Measurements from ENCODE around the gene CLSTN1. TPM values are rescaled to one million over a fixed set of nuclear protein-coding genes. Genes with fewer than 3 reads are reported as not detected.

The CLSTN1 gene
- total RNA-seq, 1 donor from 2014 or later = 127 TPM

- H3K27me3 Mint-ChIP-seq (ENCODE audit: low read depth) = no peaks in the 10 kb centered on the region
- TF ChIP-seq CTCF (IDR thresholded peaks at IDR 0.05; ENCODE audit: unreplicated experiment) = no peak
- no peaks in the 10 kb centered on the region for H3K4me1 Mint-ChIP-seq
- DNase-seq (ENCODE audit: low spot score in 2 of 2, unreplicated experiment in 2 of 2) = no peak
- H3K36me3 Mint-ChIP-seq = peaks cover 57% of the 10 kb centered on the region
- no peak overlapping the region for H3K4me3 Mint-ChIP-seq
- no peak overlapping the region for H3K27ac Mint-ChIP-seq
- H3K9me3 Mint-ChIP-seq = peaks cover 5% of the 10 kb centered on the region
Observed at GRCh38 chr1:9731561-9731960, 92.2 kb downstream of the CLSTN1 start.

- H3K27ac Mint-ChIP-seq = no peak overlapping the region
- H3K4me3 Mint-ChIP-seq = no peak overlapping the region
- peaks cover 5% of the 10 kb centered on the region for H3K9me3 Mint-ChIP-seq
- DNase-seq (ENCODE audit: low spot score in 2 of 2, unreplicated experiment in 2 of 2) = no peak
- H3K4me1 Mint-ChIP-seq = no peaks in the 10 kb centered on the region
- peaks cover 57% of the 10 kb centered on the region for H3K36me3 Mint-ChIP-seq
- no peak for TF ChIP-seq CTCF (IDR thresholded peaks at IDR 0.05; ENCODE audit: unreplicated experiment)
- no peaks in the 10 kb centered on the region for H3K27me3 Mint-ChIP-seq (ENCODE audit: low read depth)
Observed at GRCh38 chr1:9731051-9731537, 92.7 kb downstream of the CLSTN1 start.

GRCh38 chr1:9730096-9730901 lies 93.5 kb downstream of the CLSTN1 start:
- H3K36me3 Mint-ChIP-seq = peaks cover 56% of the 10 kb centered on the region
- H3K27ac Mint-ChIP-seq = no peak overlapping the region
- H3K27me3 Mint-ChIP-seq (ENCODE audit: low read depth) = no peaks in the 10 kb centered on the region
- no peak for TF ChIP-seq CTCF (IDR thresholded peaks at IDR 0.05; ENCODE audit: unreplicated experiment)
- no peaks in the 10 kb centered on the region for H3K4me1 Mint-ChIP-seq
- H3K9me3 Mint-ChIP-seq = peaks cover 5% of the 10 kb centered on the region
- H3K4me3 Mint-ChIP-seq = no peak overlapping the region
- no peak for DNase-seq (ENCODE audit: low spot score in 2 of 2, unreplicated experiment in 2 of 2)

GRCh38 chr1:9729523-9729922 lies 94.2 kb downstream of the CLSTN1 start:
- H3K36me3 Mint-ChIP-seq = peaks cover 53% of the 10 kb centered on the region
- H3K9me3 Mint-ChIP-seq = peaks cover 5% of the 10 kb centered on the region
- TF ChIP-seq CTCF (IDR thresholded peaks at IDR 0.05; ENCODE audit: unreplicated experiment) = no peak
- no peaks in the 10 kb centered on the region for H3K27me3 Mint-ChIP-seq (ENCODE audit: low read depth)
- no peak overlapping the region for H3K4me3 Mint-ChIP-seq
- no peak for DNase-seq (ENCODE audit: low spot score in 2 of 2, unreplicated experiment in 2 of 2)
- no peak overlapping the region for H3K27ac Mint-ChIP-seq
- no peaks in the 10 kb centered on the region for H3K4me1 Mint-ChIP-seq

- peaks cover 3% of the 10 kb centered on the region for H3K9me3 Mint-ChIP-seq
- TF ChIP-seq CTCF (IDR thresholded peaks at IDR 0.05; ENCODE audit: unreplicated experiment) = no peak
- peaks cover 47% of the 10 kb centered on the region for H3K36me3 Mint-ChIP-seq
- no peak overlapping the region for H3K27ac Mint-ChIP-seq
- no peak for DNase-seq (ENCODE audit: low spot score in 2 of 2, unreplicated experiment in 2 of 2)
- no peaks in the 10 kb centered on the region for H3K4me1 Mint-ChIP-seq
- H3K27me3 Mint-ChIP-seq (ENCODE audit: low read depth) = no peaks in the 10 kb centered on the region
- no peak overlapping the region for H3K4me3 Mint-ChIP-seq
Observed at GRCh38 chr1:9728451-9729295, 95.1 kb downstream of the CLSTN1 start.

Measured in mesothelial cell of epicardium (in vitro differentiated cells).